GM21381 (cell line): ENCODE measurements around the gene MUC5B.

ENCODE experiments used
- ATAC-seq: cut with Tn5 transposase; IDR thresholded peaks from one replicate; pipeline ENCODE4 v1.9.1; 2021; ENCODE audit warnings: mild to moderate bottlenecking, moderate library complexity; ENCODE audit not compliant: unreplicated experiment

MUC5B gene

DNA sequence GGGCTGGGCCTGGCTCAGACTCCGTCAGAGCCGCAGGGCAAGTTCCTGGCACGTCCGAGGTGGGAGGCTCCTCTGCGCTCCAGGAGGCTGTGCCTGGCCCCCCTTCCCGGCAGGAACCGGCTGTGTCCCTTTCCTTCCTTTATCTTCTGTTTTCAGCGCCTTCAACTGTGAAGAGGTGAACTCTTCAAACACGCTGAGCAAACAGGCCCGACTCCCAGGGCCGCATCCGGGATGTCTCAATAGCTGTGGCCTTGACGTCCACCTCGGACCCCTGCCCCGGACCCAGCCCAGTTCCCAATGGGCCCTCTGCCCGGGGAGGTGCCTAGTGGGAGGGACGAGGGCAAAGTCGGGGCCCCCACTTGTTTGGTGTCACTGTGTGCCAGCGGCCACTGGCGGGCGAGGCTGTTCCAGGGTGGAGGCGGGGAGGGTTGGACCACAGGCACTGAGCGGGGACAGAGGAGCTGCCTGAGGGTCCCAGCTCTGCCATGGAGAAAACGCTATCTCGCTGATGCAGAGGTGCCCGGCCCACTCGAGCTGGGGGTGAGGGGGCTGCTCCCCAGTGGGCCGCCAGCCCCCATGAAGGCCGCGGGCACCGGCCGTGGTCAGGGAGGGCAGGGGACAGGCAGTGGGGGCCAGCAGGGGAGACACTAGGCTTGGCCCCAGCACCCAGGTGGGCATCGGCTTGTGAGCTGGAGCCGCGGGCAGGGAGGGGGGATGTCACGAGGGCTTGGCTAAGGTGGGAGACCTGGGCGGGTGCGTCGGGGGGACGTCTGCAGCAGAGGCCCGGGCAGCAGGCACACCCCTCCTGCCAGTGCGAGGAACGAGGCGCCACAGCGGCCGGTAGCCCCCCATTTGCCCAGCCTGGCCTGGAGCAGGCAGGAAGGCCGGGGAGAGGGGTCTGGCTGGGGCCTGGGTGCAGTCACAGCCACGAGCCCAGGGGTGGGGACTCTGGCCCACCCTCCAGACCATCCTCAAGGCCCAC lies 2.7 kb upstream of the MUC5B start:
- ATAC-seq = no peak

DNA sequence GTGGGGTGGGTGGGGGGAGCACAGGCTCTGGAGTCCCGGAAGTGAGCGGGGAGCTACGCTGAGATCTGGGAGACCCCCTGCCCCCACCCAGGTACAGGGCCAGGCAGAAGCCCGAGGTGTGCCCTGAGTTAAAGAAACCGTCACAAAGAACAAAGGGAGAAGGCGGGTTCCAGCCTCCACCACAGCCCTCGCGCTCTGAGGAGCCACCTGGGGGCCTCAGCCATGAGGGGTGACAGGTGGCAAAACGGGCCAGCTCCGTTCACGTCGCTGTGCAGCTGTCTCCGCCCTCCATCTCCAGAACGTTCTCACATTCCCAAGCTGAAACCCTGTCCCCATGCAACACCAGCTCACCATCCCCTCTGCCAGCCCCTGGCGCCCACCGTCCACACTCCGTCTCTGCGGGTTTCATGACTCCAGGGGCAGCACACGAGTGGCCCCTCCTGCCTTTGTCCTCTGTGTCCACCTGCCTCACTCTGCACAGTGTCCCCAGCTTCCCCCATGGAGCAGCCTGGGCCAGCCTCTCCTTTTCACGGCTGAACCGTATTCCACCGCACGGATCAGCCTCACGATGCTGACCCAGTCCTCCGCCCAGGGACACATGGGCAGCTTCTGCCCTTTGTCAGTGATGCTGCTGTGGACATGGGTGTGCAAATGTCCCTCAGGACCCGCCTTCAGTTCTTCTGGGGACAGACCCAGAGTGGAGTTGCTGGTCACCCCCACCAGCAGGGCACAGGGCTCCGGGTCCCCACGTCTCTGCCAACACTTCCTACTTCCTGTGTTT lies 1.7 kb upstream of the MUC5B start:
- ATAC-seq = no peak

DNA sequence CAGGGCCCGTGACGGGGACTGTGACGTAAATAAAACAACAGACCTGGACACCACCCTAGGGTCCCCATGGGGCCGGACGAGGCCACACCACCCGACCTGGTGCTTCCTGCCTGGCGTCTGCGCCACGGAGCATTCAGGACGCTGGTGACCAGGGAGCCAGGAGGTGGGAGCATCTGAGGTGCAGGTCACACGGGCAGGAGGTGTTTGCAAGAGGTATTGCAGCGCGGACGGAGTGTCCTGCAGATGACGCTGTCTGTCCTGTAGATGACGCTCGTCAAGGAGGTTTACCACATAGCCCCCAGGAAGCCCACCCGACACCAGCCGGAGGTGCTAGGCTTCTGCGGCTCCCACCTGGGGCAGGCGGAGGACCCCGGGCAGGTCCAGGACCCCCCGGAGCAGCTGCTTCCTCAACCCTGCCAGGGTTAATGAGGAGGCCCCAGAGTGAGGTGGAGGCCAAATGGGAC lies 986 bp upstream of the MUC5B start:
- no peak for ATAC-seq

DNA sequence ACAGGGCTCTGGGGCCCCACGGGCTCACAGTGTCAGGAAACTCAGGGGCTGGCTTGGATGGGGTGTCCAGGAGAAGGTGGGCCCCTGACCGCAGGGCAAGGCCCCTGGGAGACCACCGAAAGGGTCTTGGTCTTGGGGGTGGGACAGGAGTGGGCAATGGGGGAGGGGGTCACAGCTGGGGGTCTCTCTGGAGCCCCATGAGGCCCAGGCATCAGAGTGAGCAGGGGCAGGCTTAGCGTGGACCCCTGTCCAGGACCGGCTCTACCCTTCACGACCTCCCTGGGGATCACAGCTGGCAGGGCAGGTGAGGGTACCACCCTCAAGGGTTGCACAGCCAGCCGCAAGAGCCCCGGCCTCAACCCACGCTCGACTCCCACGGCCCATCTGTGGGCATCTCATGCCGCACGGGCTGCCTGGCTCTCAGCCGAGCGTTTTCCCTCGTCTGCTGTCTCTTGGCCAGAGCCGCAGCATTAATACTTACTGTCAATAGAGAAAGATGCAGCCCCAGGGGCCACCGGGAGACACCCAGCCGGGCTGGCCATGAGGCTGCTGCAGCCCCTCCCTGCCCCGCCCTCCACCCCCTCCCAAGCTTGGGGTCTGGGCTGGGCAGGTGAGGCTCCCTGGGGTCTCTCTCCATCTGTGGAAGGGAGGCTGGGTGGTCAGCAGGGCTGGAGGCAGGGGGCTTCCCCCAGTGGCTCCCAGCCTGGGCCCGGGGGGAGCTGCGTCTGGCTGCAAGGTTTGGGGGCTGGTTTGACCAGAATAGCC lies 662 bp downstream of the MUC5B start:
- no peak for ATAC-seq

DNA sequence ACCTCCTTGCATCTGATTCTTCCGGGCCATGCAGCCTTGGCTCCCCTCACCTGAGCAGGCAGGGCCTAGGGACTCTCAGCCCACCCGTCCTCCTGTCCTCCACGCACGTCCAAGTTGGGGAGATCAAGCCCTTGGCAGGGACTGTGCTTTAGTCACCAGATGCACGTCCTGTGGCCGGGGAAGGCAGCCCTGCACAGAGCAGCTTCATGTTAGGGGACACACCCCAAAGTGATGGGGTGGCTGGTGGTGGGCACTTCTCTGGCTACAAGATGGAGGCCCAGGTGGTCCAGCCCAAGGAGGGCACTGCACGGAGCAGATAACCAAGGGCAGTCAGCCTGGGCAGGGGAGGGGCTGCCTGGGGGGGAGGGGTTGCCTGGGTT lies 1.2 kb downstream of the MUC5B start:
- no peak for ATAC-seq

- no peak for ATAC-seq
Observed at GRCh38 chr11:1224491-1225385, 1.9 kb downstream of the MUC5B start.

DNA sequence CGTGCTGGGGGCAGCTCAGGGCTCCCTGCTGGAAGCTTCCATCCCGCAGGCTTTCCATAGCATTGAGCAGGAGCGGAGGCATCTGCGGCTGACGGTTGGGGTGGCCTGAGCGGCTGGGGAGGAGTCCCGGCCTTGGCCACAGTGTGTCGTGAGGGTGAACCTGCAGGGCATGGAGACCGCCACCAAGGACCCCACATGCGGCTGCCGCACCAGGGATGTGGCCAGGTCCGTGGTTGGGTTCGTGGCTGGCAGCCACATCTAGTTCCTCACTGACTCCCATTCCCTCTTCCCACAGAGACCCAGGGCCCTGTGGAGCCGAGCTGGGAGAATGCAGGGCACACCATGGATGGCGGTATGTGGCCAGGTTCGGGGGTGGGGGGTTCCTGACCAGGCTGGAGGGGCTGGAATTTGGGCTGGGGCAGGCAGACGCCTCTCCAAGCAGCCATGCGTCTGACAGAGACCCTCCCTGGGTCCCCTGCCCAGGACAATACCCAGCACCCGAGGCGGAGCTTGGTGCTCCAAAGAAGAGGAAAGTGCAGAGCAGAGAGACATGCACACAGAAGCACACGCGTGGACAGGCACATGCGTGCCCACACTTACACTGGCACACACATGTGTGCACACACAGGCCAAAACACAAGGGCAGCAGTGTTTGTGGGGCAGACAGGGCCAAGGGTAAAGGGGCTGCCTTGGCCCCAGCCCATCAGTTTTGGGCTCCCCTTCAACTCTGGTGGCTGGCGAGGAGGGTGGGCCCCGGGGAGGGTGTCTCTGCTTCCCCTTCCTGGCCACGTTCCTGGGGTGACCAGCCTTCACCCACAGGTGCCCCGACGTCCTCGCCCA lies 2.7 kb downstream of the MUC5B start:
- no peak for ATAC-seq

- no peak for ATAC-seq
Observed at GRCh38 chr11:1226226-1226985, 3.5 kb downstream of the MUC5B start.

DNA sequence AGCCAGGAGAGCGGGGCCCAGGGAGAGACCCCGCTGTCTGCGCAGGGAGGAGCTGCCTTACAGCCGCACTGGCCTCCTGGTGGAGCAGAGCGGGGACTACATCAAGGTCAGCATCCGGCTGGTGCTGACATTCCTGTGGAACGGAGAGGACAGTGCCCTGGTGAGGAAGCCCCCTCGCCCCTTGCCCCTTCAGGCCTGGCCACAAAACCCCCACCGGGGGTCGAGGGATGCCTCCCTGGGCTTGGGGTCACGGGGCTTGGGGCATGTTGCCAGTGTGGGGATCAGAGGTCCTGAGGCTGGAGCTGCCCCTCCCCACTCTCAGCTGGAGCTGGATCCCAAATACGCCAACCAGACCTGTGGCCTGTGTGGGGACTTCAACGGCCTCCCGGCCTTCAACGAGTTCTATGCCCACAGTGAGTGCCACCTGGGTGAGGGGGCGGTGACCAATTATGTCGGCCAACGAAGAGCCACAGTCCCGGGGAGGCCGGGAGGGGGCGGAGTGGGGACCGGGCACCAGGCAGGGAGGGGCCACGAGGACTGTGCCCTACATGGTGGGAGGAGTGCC lies 4.2 kb downstream of the MUC5B start:
- no peak for ATAC-seq

- no peak for ATAC-seq
Observed at GRCh38 chr11:1227551-1228100, 4.8 kb downstream of the MUC5B start.

DNA sequence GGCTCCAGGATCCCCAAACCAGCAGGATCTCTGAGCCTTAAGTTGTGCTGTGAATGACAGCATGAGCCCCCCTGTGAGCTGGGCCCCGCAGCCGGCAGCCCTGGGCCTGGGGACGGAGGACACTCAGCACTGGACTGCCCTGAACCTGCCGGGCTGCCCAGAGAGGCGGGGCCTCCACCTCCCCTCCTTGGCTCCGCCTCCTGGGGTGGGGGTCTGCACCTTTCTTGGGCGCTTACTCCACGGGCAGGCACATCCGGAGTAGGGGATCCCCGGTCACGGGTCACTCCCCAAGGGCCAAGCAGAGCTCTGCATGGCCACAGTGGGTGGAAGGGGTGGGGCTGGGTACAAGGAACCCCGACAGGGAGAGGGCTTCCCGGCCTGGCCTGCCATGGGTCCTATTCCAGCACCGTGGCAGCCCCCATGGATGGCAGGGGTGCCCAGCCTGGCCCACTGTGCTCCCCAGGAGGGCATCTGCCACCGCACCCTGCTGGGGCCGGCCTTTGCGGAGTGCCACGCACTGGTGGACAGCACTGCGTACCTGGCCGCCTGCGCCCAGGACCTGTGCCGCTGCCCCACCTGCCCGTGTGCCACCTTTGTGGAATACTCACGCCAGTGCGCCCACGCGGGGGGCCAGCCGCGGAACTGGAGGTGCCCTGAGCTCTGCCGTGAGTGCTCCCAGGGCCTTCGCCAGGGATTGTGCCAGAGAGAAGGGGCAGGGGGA lies 5.4 kb downstream of the MUC5B start:
- no peak for ATAC-seq

DNA sequence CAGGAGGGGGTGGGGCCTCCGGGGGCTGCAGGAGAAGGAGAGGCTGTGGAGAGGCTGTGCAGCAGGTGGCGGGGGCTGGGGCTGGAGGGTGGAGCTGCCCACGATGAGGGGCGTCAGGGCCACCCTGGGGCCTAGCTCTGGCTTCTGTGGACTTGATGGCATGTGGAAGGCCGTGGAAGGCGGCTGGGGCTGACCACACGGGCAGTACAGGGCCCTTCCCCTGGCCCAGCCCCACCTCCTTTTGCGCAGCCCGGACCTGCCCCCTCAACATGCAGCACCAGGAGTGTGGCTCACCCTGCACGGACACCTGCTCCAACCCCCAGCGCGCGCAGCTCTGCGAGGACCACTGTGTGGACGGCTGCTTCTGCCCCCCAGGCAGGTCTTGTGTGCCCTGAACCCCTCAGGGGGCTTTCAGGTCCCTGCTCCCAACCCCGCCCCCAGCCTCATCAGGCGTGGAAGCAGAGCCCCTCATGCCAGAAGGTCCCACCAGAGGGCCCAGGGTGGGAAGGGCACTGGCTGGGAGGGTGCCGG lies 6.1 kb downstream of the MUC5B start:
- ATAC-seq = no peak

- ATAC-seq = no peak
Observed at GRCh38 chr11:1229471-1230120, 6.7 kb downstream of the MUC5B start.

DNA sequence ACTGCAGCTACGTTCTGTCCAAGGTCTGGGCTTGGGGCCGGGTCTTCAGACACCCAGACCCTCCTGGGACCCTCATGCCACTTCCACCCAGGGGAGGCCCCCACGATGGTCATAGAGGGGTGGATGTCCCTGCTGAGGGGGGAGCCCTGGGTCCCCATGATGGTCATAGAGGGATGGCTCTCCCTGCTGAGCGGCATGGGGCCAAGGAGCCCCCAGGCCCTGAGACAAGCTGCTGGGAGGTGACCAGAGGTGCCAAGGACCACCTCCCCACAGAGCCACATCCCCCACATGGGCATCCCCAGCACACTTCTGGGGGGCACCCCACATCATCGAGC lies 7.2 kb downstream of the MUC5B start:
- no peak for ATAC-seq

- ATAC-seq = no peak
Observed at GRCh38 chr11:1230456-1231395, 7.9 kb downstream of the MUC5B start.
